AG08395 (cell line): Measurements from ENCODE around the gene WIF1.

Source experiments
- DNase-seq: peaks from one replicate; pipeline ENCODE4 v3.0.0; 2012; ENCODE audit warnings: mixed read lengths, low spot score

Gene WIF1

DNA sequence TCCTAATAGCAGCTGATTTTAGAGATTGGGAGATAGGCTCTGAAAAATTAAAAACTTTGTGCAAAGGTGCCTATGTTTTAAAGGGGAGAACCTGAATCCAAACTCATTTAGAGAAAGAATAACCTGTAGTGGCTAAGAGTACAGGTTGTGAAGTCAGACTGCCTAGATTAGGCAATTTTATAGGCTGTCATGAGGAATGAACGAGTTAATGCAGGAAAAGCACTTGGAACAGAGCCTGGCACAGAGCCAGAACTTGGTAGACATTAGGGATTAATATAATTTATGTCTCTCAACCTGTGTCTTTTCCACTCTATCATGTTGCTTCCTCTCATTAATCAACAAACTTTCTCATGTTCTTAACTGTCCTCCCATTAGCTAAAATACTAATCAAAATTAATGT, 98.1 kb downstream of the WIF1 start:
- no peak for DNase-seq

DNA sequence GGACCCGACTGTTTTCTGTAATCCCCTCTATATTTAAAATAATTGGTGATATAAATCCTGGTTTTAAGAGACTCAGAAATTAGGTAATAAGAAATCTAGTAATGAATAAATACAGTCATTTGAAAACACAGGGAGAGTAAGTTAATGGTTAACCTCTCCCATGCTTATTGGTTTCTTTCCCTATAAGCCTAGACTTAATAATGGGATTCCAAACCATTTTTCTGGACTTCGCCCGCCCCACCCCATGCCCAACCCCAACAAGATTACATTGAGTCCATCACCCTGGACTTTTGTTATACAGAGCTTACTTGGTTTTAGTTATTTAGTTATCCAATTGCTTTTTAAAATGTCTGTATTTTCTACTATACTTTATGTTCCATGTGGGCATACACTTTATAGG, 98.7 kb downstream of the WIF1 start:
- no peak for DNase-seq

DNA sequence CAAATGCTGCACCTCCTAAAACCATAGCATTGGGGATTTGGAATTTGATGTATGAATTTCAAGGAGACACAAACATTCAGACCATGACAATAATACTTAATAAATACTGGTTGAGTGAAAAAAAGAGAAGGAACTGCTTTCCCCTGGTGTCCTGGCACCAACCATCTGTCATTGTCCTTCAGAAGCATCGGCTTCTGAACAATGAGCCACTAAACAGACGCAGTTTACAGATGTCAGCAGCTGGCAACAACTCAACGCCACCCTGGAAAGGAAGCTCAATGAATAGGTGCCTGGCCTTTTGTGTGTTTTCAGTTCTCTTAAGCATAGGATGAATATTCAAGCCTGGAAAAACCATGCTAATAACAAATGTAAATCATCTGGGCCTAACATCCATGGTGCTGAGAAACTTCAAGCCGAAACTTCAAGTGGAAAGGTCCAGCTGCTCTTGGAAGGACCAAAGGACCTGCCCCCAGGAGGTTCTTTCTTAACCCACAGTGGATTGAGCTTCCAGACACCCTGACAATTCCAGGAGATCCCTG, 101.3 kb downstream of the WIF1 start:
- DNase-seq, result no peak

DNA sequence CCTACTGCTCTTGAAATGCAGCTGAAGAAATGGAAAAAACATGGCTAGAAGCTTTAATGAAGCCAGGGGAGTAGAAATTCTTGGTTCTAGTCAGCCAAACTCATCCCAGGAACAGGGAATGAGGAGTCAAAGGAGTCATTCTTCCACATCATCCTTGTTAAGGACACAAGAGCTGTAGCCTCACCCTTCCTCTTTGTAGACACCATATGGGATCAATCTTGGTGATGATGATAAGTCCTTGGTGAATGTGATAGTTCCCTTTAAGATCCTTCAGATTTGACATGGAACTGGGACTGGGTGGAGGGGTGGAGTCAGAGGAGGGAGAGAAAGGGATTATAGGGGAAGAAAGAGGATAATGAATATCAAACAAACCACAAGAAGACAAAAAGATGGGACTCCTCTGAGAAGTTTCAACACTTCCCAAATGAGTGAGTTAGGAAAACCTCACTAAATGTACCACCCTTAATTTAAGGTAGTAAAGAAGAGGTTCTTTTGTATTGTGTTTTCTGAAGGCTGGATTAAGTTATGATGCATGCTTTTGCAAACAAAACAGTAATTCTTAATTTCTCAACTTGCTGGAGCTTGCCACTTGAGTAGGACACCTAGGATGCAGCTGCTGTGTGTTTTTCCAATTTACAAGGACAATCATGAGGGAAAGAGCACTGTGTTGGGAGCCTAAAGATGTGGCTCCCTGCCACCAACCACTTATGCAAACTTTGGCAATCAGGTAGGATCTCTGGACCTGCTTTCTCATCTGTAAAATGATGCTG, 104.0 kb downstream of the WIF1 start:
- no peak for DNase-seq

DNA sequence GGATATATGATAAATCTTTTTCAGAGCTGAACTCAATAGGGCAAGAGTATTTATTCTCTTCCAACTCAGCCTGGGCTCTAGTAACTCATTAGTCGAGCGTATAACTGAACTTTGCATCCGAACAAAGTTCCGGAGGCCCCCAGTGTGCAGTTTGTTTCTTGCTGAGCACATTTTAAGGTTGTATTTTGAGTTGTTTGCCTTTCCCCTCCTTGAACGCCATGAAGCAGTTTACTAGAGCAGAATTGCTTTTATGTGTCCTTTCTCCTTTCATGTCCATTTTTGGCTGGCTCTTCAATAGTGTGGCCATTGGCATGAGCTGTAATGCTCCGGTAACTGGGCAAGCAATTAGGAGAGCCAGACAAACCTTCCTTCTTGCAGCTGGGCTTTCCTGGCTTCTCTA, 105.3 kb downstream of the WIF1 start:
- no peak for DNase-seq

DNA sequence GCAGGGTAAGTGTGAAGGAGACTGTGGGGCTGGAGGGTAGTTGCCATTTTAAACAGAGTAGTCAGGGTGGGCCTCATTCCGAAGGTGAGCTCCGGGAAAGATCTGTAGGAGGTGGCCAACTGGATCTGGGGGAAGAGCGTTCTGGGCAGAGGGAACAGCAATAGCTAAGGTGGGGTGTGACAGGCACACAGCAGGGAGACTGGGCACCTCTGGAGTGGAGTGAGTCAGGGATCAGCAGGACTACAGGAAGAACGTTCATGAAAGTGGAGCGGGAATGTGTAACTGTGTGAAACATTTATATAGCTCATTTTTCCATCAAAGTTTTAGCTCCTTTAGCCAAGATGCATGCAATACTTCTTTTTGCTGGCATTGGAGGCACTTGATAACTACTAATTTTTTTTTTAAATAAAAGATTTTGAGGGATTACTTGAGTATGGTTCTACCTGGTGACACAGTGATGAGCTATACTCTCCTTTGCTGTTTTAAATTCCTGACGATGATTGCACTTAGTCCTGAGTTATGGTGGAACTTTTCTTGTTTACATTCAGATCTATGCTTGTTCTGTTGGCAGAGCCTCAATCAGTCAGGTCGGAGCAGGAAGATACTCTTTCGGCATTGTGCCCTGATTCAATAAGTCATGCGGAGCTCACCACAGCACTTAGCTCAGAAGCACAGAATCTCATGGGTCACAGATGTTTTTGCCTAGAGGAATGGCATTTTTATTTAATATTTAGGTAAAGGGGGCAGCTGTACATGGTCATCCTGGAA, 106.4 kb downstream of the WIF1 start:
- no peak for DNase-seq

DNA sequence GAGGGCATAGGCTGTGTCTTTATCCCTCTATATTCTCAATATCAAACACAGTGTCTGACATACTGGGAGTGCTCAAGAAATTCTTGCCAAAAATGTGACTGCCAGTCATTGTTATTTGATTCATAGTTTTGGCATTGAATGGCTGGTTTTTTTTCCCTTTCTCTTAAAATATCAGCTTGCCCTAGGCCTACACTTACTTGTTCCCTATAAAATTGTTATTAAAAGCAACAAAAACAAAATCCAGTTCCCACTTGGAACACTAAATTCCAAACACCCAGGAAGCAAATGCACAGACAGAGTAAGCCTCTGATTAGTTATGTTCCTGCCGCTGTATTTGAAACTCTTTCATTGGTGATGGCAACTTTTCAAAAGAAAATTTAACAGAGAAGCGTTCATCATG, 110.7 kb downstream of the WIF1 start:
- DNase-seq, result no peak

DNA sequence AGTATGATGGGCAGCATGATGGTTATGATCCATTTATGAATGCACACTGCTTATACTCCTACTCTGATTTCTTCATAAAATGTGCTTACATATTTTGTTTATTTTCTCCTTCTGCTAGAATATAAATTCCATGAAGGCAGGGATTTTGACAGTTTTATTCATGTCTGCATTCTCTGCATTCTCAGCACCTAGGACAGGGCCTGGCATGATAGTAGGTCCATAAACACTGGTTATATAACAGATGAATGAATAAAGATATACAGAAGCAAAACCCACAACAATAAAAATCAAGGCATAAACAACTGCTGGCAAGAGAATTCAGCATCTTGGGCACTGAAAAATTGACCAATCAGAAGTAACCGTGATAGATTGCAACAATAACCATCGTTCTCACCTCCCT, 115.4 kb downstream of the WIF1 start:
- no peak for DNase-seq

DNA sequence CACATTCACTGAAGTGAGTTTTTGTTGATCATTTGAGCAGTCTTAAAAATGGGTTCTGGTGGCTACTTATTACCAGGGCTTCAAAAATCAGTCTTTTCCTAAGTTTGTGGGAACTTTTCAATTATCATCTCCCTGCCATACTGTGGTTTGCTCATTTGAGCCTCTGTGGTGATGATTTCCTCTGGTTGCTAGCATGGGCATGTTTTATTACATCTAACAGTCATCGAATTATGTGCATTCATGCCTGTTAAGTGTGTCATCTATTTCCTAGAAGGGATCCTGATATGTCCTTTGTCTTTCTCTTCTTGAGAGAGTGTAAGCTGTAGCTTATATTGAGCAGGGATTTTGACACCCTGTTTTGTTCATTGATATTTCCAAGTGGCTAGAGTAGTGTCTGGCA, 116.8 kb downstream of the WIF1 start:
- peak; percentile 6 for DNase-seq
